Prostate gland (tissue), 2 donors: ENCODE data around the gene TNFSF13B. TPM values are rescaled to one million over a fixed set of nuclear protein-coding genes. Genes with fewer than 3 reads are reported as not detected.

Experiments
- DNase-seq: peaks from one replicate; pipeline ENCODE4 v3.0.0-alpha.2; 2019; ENCODE audit warnings: low spot score
- H3K27ac ChIP-seq, 2 donors: fragments of 200-600 bp; sonication (generic); 2 replicates each; pipeline ENCODE4 v1.5.1; 2017 to 2019
- H3K27me3 ChIP-seq: fragments of 200-600 bp; sonication (generic); replicated peaks from 2 replicates; pipeline ENCODE4 v1.5.1; 2019; ENCODE audit not compliant: insufficient read depth
- H3K36me3 ChIP-seq, 2 donors: fragments of 200-600 bp; sonication (generic); 1 replicate in 1 of 2; 2 replicates in 1 of 2; pipeline versions ENCODE4 v1.5.1 to v1.8.1; 2017 to 2019
- H3K4me1 ChIP-seq: fragments of 200-600 bp; sonication (generic); replicated peaks from 2 replicates; pipeline ENCODE4 v1.5.1; 2019
- H3K4me3 ChIP-seq, 2 donors: fragments of 200-600 bp; sonication (generic); 2 replicates each; pipeline ENCODE4 v1.5.1; 2017 to 2019
- H3K9me3 ChIP-seq: fragments of 200-600 bp; sonication (generic); 2 replicates; pipeline ENCODE4 v1.5.1; 2017
- CTCF ChIP-seq, 4 experiments: fragments of 200-600 bp in 2 of 4; fragments of 450-650 bp in 2 of 4; sonication (generic) in 2 of 4; IDR thresholded peaks; 1 replicate in 3 of 4; 2 replicates in 1 of 4; pipeline ENCODE4 v1.5.1; 2016 to 2019; ENCODE audit warnings: antibody characterized with exemption in 4 of 4, mild to moderate bottlenecking in 2 of 4, moderate library complexity in 2 of 4
- POLR2A ChIP-seq: fragments of 450-650 bp; IDR thresholded peaks from one replicate; pipeline ENCODE4 v1.6.1; 2016; ENCODE audit warnings: antibody characterized with exemption, mild to moderate bottlenecking
- POLR2AphosphoS5 ChIP-seq: sonication (generic); formaldehyde crosslinking; IDR thresholded peaks from one replicate; pipeline ENCODE4 v1.6.1; 2017; ENCODE audit warnings: antibody characterized with exemption
- WGBS: methylation state at CpG from one replicate; pipeline ENCODE4 v1.1.5; 2018; 5-methylcytosine and 5-hydroxymethylcytosine counted together
- intact Hi-C: fragments of 100-400 bp; cut with DNase I; formaldehyde crosslinking; loops from one replicate; pipeline ENCODE4 v1.14.2; 2022
- total RNA-seq, 2 donors: library from RNA; depleted of rRNA; stranded (reverse); fragments of >200 nt; gene quantifications; one replicate each; pipeline ENCODE4 v1.1.0, GENCODE V29; 2016

TNFSF13B gene
- total RNA-seq, 2 donors from 2014 or later: 4.1 to 9.1 TPM

GRCh38 chr13:108323031-108323430, 53.5 kb downstream of the TNFSF13B start:
- Histone ChIP-seq H3K4me3 (no peak overlapping the region), H3K4me1 (no peaks in the 10 kb centered on the region), H3K27ac (no peak overlapping the region), H3K9me3 (no peaks in the 10 kb centered on the region), H3K36me3 (no peaks in the 10 kb centered on the region), H3K27me3 (no peaks in the 10 kb centered on the region)
- no peak for DNase-seq
- intact Hi-C loops: loop anchor here (5.0 kb wide), 1 partner anchor 574 kb away; no protein-coding TSS in a partner anchor
- WGBS: 59% methylated on average over 2 of the region's 2 CpGs
- TF ChIP-seq POLR2AphosphoS5 (no peak), POLR2A (no peak), CTCF (IDR thresholded peaks at IDR 0.05) (no peak)

DNA sequence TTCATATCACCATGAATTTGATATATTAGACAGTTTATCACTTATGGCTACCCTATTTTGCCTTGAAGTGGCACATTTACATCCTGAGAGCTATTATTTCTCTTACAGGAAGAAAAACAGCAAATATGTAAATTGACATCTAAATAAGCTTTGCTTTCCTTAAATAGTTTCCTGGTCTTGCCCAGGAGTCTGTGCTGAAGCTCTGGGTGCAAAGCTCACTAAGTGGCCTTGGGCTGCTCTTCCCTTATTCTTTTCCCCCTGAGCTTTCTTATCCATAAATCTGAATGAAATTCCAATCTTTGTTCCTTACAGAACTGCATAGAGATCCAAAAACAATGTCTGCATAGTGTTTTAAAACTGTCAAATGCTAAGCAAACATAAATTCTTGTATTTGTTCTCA, 56.3 kb downstream of the TNFSF13B start:
- Histone ChIP-seq H3K27me3 (no peaks in the 10 kb centered on the region), H3K27ac (no peak overlapping the region), H3K4me3 (no peak overlapping the region), H3K9me3 (no peaks in the 10 kb centered on the region), H3K36me3 (no peaks in the 10 kb centered on the region), H3K4me1 (no peaks in the 10 kb centered on the region)
- TF ChIP-seq POLR2A: no peak
- TF ChIP-seq POLR2AphosphoS5: no peak
- TF ChIP-seq CTCF (IDR thresholded peaks at IDR 0.05): no peak
- intact Hi-C loops: no loop called here
- no peak for DNase-seq

DNA sequence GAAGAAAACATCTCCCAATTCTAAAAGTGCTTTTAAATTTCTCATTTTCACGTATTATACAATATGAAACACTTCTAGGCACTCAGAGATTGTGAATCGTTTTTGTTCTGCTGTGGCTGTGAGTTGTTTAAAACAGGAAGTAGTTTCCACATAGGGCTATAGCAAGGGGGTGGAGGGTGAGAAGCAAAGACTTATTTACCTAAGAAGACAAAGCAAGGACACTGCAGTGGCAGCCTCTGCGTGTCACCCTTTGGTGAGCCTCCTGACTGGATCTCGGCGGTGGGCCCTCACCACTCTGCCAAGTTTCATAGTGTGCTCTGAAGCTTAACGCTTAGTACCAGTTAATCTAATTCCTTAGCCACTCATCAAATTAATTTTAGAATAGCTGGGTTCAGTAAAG, 56.8 kb downstream of the TNFSF13B start:
- 36% methylated on average over 6 of the region's 6 CpGs for WGBS
- intact Hi-C loops: no loop called here
- Histone ChIP-seq H3K9me3 (no peaks in the 10 kb centered on the region), H3K4me1 (no peaks in the 10 kb centered on the region), H3K36me3 (no peaks in the 10 kb centered on the region), H3K27ac (no peak overlapping the region), H3K4me3 (no peak overlapping the region), H3K27me3 (no peaks in the 10 kb centered on the region)
- DNase-seq: no peak
- TF ChIP-seq POLR2A: no peak
- TF ChIP-seq CTCF (IDR thresholded peaks at IDR 0.05): no peak
- TF ChIP-seq POLR2AphosphoS5: no peak

DNA sequence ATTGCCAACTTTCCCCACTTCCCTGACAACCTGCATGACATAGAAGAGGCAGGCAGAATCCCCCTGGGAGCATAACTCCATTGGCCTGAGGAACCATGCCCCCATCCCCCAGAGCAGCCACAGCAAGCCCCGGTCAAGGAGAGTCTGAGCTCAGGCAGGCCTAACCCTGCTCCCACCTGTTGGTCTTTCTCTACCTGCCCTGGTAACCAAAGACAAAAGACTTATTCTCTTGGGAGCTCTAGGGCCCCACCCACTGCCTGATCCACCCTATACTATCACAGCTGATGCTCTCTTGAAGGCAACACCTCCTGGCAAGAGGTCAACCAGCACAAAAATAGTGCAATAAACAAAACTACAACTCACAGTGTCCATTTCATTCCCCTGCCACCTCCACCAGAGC, 59.3 kb downstream of the TNFSF13B start:
- H3K27me3 ChIP-seq: no peaks in the 10 kb centered on the region
- H3K4me3 ChIP-seq: no peak overlapping the region
- DNase-seq: no peak
- WGBS: 64% methylated on average over 1 of the region's 1 CpG
- H3K36me3 ChIP-seq: no peaks in the 10 kb centered on the region
- no peaks in the 10 kb centered on the region for H3K4me1 ChIP-seq
- no peaks in the 10 kb centered on the region for H3K9me3 ChIP-seq
- intact Hi-C loops: no loop called here
- TF ChIP-seq CTCF (IDR thresholded peaks at IDR 0.05): no peak
- TF ChIP-seq POLR2AphosphoS5: no peak
- TF ChIP-seq POLR2A: no peak
- H3K27ac ChIP-seq: no peak overlapping the region

- 67% methylated on average over 5 of the region's 5 CpGs for WGBS
- TF ChIP-seq POLR2A (no peak), POLR2AphosphoS5 (no peak), CTCF (IDR thresholded peaks at IDR 0.05) (no peak)
- Histone ChIP-seq H3K9me3 (no peaks in the 10 kb centered on the region), H3K4me3 (no peak overlapping the region), H3K27me3 (no peaks in the 10 kb centered on the region), H3K36me3 (no peaks in the 10 kb centered on the region), H3K4me1 (no peaks in the 10 kb centered on the region), H3K27ac (no peak overlapping the region)
- intact Hi-C loops: no loop called here
- DNase-seq: no peak
Observed at GRCh38 chr13:108332791-108333190, 63.3 kb downstream of the TNFSF13B start.
